Endometrial microvascular endothelial cells (primary cell): ENCODE results near the gene TMEM176A. TPM values are rescaled to one million over a fixed set of nuclear protein-coding genes. Genes with fewer than 3 reads are reported as not detected.

Experiments used
- in situ Hi-C: cut with HindIII; loops from 2 replicates; pipeline ENCODE4 v1.10.0; 2017; ENCODE audit warnings: low sequenced_read_pairs, low pct_unique_long_range_greater_than_20kb; ENCODE audit errors: inconsistent ontology term
- total RNA-seq: library from RNA; depleted of rRNA; stranded (reverse); fragments of >200 nt; gene quantifications from one replicate; pipeline ENCODE4 v1.2.3, GENCODE V29; 2015; ENCODE audit errors: inconsistent ontology term

Gene TMEM176A
- total RNA-seq, 1 donor from 2014 or later: not detected

DNA sequence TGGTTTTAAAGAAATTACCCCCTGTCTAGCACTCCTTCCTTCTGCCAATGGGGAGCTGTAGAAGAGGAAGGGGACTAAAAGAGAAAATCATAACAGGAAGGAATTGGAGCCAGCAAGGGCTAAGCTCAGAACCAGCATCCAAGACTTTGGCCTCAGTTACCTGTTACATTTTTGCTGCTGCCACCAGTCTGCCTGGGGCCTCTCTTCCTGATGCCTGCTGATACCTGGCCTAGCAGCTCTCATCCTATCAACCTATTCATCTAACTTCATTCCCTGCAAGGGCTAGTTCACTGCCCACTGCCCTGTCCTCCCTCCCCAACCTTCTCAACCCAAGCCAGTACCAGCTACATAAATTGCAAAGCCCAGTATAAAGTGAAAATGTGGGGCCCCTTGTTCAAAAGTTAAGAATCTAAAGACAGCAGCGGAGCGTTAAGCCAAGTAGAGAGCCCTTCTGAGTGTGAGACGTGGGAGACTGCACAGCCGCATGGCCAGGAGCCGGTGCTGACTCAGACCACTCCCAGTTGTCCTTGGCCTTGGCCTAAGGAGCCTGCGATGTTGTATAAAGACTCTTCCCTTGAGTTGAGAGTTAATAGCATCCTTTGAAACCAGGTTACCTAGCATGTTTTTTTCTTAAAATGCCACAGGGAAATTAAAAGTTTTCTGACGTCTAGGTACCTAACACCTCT lies 38.5 kb downstream of the TMEM176A start:
- in situ Hi-C loops: no loop called here

DNA sequence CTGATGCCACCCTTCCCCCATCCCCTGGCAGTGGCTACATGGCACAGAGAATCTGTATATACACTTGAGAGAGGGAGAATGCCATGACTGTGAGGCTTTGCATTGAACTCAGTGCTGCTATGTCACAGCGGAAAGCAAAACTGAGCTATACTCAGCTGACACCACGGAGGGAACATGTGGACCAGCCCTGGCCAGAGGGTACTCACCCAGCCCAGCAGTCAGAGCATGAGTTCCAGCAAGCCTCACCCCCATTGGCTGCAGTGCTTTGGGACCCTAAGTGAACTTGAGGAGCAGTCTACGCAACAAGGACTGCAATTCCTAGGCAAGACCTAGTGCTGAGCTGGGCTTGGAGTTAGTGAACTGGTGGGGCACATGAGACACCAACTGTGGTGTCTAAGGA lies 41.4 kb downstream of the TMEM176A start:
- in situ Hi-C loops: no loop called here

DNA sequence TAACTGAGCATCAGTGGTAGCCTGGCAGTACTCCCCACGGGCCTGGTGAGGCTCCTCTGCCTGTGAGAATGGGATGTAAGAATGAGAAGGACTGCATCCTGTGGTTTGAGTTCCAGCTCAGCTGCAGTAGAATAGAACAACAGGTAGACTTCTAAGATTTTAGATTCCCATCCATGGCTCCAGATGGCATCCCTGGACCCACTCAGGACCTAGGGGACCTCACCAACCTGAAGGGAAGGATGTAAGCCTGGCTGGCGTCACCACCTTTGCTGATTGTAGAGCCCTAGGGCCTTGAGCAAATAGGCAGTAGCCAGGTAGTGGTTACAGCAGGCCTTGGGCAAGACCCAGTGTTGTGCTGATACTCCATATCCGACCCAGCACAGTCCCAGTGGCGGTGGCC lies 42.1 kb downstream of the TMEM176A start:
- in situ Hi-C loops: no loop called here

DNA sequence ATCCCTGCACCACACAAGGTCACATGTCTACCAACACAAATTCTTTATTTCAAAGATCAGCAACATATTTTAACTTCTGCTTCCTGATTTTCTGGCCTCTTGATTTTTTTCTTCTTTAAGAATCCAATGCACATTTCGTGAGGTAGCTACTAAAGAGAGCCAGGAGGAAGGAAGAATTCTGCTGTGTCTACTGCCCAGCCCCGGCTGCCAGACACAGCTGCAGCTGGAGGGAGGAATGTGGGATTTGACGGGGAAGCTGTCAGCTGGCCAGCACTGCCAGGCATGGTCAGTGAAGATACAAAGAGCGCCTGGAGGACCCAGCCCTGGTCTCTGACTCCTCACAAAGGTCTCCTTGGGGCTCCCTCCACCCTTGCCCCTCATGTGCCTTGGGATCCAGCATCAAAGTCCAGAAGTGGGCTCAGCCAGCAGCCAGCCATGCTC lies 44.9 kb downstream of the TMEM176A start:
- in situ Hi-C loops: no loop called here

DNA sequence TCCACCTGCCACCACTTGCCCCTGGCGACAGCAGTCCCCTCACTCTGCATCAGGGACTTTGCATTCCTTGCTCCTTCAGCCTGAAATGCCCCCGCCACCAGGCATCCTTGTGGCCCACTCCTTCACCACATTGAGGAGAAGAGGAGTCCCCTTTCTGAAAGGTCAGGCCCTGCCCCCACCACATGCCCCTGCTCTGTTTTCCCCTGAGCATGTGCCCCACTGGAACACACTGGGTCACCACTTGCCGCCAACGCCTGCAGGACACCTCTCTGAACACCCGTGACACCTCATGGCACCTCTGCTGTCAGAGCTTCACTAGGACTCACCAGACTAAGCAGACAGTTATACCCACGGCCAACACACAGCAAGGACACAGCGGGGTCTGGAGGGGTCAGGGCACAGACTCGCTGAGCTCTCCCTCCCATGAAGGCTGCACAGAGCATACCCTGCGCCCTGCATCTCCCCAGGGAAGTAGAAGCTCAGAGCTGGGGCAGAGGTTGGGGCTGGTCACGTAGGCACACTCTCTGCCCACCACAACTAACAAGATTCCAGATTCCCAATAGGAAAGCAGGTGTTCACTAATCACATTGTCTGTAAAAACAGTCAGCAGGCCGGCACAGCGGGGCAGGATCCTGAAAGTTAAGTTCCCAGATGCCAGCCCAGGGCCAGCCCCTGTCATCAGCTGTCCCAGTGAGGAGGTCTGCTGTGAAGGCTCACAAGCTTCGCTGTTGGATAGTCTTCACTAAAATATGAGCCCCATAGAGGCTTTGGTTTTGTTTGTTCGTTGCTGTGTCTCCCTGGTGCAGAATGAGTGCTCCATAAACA lies 45.9 kb downstream of the TMEM176A start:
- in situ Hi-C loops: no loop called here

DNA sequence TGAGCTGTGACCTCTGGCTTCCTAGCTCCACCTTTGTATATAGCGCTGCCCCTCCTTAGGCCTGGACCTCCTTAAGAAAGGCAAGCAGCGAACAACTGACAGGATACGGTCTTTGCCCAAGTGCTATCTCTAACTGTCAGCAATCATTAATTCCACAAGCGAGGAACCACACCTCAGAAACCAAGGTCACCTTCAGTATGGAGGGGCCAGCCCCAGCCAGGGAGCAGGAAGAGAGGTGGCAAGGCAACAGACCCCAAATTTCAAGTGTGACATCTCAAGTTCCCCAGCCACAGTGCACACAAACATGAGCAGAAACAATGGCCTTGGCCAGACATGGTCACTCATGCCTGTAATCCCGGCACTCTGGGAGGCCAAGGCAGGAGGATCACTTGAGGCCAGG lies 47.0 kb downstream of the TMEM176A start:
- in situ Hi-C loops: no loop called here

DNA sequence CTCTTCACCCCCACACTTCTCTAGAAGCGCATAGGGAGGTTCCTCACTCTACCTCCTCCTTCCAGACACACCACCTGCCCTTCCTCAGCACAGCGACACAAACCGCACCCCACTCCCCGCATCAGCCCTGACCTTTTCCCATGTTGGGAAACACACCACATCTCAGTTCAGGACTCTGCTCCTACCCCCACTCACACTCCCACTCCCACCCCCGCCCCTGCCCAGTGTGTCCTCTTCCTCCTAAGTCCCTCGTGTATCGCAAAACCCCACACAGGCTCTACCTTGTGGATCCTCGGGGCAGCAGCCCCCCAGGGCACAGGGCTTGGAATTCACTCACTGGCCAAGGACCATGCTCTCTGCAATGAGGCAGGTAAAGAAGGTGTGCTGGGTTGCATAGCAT lies 47.5 kb downstream of the TMEM176A start:
- in situ Hi-C loops: no loop called here

DNA sequence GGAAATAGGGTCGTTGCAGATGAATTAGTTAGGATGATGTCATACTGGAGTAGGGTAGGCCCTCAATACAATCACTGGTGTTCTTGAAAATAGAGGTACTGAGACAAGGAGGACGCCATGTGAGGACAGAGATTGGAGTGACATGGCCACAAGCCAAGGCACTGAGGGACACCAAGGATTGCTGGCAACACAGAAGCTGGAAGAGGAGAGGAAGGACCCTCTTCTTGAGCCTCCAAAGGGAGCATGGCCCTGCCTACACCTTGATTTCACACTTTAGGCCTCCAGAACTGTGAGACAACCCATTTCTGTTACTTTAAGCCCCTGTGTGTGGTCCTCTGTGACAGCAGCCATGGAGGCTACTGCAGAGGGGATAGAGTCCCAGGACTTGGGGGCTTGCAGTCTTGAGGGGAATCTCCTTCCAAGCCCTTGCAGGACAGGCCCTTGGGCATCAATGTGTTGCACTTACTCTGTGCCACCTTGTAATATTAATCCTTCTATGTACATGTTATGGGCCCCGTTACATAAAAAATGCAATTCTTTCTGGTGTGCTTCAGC lies 48.1 kb downstream of the TMEM176A start:
- in situ Hi-C loops: no loop called here

DNA sequence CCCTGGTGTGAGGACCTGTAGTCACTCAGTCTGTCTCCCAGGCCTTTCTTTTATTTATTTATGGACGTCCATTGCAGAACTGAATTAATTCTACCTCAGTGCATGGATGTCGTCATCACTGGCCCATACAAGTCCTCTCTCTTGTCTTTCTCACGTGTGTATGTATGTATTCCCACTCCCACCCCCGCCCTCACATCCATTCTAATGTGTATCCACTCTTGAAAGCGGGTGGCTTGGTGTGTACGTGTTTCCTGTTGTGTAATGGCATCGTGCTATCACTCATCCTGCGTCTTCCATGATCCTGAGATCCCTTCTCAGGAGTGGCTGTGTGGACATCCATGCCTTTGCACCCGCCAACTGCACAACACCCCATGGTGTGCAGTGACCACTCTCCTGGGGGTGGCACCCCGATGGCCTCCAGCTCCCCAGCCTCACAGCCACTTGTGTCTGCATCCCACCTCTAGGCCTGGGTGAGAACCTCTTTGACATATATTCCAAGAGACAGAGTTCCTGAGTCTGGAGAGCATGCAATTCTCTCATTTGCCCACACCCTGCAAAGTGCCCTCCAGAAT lies 48.7 kb downstream of the TMEM176A start:
- in situ Hi-C loops: no loop called here

DNA sequence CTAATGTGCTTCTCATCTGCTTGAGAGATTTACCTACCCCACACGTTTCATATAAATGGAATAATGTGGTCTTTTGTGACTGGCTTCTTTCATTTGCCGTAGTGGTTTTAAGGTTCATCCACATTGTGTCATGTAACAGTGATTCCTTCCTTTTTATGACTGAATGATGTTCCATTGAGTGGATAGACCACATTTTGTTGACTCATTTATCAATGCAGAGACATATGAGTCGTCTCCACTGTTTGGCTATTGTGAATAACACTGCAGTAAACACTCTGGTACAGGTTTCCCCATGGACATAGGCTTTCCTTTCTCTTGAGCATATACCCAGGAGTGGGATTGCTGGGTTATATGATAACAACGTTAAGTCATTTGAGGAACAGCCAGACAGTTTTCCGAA lies 49.7 kb downstream of the TMEM176A start:
- in situ Hi-C loops: no loop called here

DNA sequence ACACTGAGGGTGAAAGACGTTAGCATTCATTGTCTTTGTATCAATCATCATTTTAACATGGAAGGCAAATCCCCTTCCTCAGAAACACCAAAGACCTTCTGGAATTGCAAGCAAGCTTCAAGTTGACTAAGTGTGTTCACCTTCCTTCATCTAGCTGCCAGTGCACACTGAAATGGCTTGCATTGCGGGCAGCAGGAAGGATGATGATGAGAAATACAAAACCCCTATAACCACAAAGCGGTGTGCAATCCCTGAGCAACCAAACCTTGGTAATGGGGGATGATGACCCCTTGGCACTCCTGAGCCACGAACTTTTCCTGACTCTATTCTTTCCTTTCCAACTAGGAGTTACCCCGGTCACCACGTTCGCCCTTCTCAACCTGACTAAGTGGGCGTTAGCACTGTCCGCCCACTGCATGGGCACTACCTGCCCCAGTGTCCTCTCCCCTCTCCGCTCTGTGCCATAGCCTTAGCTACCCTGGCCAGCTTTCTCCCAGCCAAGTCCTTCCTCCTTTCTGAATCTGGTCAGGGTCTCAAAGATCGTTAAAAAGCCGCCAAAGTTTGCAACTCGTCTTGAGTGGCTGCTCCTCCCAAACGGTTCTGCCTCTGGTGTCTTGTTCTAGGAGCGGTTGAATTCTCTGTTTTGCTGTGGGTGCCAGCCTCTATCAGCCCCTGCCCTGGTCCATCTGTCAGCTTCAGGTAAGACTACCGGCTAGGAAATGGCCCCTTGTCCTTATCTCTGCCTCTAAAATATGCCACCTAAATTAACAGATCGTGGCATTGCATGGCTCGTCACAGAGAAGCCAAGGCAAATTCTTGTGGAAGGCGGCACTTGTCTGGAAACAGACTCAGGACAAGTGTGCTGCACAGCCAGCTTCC lies 51.2 kb downstream of the TMEM176A start:
- in situ Hi-C loops: no loop called here

DNA sequence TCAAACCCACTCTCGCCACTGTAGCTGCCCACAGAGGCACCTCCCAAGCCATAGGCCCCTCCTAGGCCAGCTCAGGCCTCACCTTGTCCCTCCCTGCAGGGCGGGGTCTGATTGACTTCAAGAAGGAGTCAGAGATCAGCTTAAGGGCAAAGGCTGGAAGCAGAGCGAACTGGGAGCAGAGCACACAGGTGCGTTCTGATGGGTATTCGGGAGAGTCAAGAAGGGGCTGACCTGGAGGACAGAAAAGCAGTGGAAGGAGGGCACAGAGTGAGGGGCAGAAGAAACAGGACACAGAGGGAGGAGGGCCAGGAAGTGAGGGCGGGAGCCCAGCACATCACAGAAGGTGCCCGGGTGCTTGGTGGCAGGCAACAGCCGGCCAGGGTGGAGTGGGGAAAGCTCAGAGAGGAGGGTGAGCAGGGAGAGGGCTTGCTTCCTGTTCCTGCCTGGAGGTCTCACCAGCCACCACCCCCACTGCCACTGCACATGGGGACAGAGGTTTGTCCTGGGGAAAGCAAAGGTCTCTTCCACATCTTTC lies 51.9 kb downstream of the TMEM176A start, which contains the start of gene AOC1:
Gene AOC1, plus strand, starts transcription at position 147 of the 535 bp plus-strand sequence. CDS start 3,954 bp downstream, outside the sequence.
- in situ Hi-C loops: no loop called here

DNA sequence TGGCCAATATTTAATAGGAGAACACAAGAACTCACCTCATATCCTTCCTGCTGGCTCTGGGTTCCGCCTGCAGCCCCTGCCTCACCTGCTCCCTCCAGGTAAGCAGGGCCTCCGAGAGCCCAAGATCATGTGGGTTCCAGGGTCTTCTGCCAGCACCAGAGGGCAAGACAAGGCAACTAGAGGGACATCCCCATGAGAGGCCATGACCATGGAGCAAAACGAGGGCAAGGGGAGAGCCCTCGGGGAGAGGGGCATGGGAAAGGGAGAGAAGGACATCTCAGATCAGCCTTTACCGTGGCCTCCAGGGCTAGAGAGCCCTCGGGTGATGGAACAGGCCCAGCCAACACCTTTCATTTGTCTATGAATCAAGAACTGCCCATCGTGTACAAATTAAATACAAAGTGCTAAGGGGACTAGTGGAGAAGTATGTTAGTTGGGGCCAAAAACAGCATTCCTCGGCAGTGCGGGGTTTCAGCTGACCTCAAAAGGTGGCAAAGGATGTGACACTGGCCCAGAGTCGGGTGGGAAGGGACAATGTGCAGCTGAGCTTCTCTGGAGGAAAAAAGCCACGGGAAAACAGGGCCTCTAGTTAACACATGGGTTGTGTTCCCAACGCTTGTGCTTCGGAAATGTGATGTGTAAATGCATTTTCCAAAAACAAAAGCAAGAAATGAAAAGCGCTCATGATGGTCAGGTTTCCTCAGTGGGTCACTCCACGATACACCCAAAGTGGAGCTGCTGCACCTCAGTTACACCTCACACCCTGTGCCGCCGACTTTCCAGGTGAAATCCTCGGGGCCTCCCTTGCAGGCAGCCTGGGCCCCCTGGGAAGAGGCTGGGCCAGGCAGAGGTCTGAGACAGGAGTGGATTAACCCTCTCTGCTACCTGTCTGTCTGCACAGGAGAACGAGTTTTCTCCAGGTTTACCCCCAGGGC lies 53.8 kb downstream of the TMEM176A start:
- in situ Hi-C loops: no loop called here

Other genes starting within 250 kb of the TMEM176A start
- 43.2 TPM for gene GIMAP4, start 233.4 kb upstream of the TMEM176A start, total RNA-seq
- 84.6 TPM for gene GIMAP6, start 168.4 kb upstream of the TMEM176A start, total RNA-seq
- 28.7 TPM for gene GIMAP2, start 115.1 kb upstream of the TMEM176A start, total RNA-seq
- gene GIMAP1, start 84.2 kb upstream of the TMEM176A start, total RNA-seq: 11.2 TPM
- 13.6 TPM for gene GIMAP5, start 63.4 kb upstream of the TMEM176A start, total RNA-seq
- gene TMEM176B, start 405 bp upstream of the TMEM176A start, total RNA-seq: not detected
- not detected for gene AOC1, start 51.7 kb downstream of the TMEM176A start, total RNA-seq
- not detected for gene KCNH2, start 177.6 kb downstream of the TMEM176A start, total RNA-seq
- gene NOS3, start 190.2 kb downstream of the TMEM176A start, total RNA-seq: 37.4 TPM
- gene ATG9B, start 223.7 kb downstream of the TMEM176A start, total RNA-seq: not detected
- 53.2 TPM for gene ABCB8, start 227.7 kb downstream of the TMEM176A start, total RNA-seq
- 0.56 TPM for gene ASIC3, start 247.8 kb downstream of the TMEM176A start, total RNA-seq